Middle frontal gyrus (tissue), 1 donor: ENCODE data around the gene SP3.

Source experiments
- DNase-seq: peaks from one replicate; pipeline ENCODE4 v3.0.0-alpha.2; 2015; ENCODE audit warnings: low spot score; ENCODE audit errors: extremely low spot score

SP3 gene

GRCh38 chr2:173860082-173860481 is 105.1 kb downstream of the SP3 start:
- no peak for DNase-seq

GRCh38 chr2:173858291-173858731 is 106.9 kb downstream of the SP3 start:
- DNase-seq, result no peak
